Measurements from ENCODE around the gene POFUT2.

POFUT2 gene

GRCh38 chr21:45217010-45217409 is 70.7 kb downstream of the POFUT2 start:
- TF ChIP-seq REST (IDR thresholded peaks at IDR 0.05; ENCODE audit: insufficient replicate concordance, low read depth) (no peak), POLR2AphosphoS5 (IDR thresholded peaks at IDR 0.05; ENCODE audit: low read depth) (no peak), CTCF (IDR thresholded peaks at IDR 0.05; ENCODE audit: insufficient read depth, low read length) (no peak), SPI1 (IDR thresholded peaks at IDR 0.05; ENCODE audit: borderline replicate concordance, low read depth) (no peak), GABPA (IDR thresholded peaks at IDR 0.05; ENCODE audit: low read depth) (no peak)
- no peaks in the 10 kb centered on the region for H3K27me3 ChIP-seq (ENCODE audit: insufficient read depth, poor library complexity, severe bottlenecking)
- DNase-seq (ENCODE audit: low read depth in 1 of 2, low spot score in 1 of 2), result no peak
- H3K27ac ChIP-seq (replicated peaks), result no peak overlapping the region
- H3K4me3 ChIP-seq (replicated peaks; ENCODE audit: insufficient read depth, low read length), result no peak overlapping the region

GRCh38 chr21:45215213-45215612 is 72.5 kb downstream of the POFUT2 start:
- TF ChIP-seq GABPA (IDR thresholded peaks at IDR 0.05; ENCODE audit: low read depth) (no peak), REST (IDR thresholded peaks at IDR 0.05; ENCODE audit: insufficient replicate concordance, low read depth) (no peak)

More at GRCh38 chr21:45215213-45215612, 72.5 kb downstream of the POFUT2 start:
- no peak overlapping the region for H3K27ac ChIP-seq (replicated peaks)
- H3K4me3 ChIP-seq (replicated peaks; ENCODE audit: insufficient read depth, low read length), result no peak overlapping the region
- H3K27me3 ChIP-seq (ENCODE audit: insufficient read depth, poor library complexity, severe bottlenecking), result no peaks in the 10 kb centered on the region
- DNase-seq (ENCODE audit: low read depth in 1 of 2, low spot score in 1 of 2), result no peak
